GM12875 (cell line): ENCODE data around the gene SPRR4.

ENCODE experiments used
- H3K4me3 ChIP-seq: one replicate; pipeline ENCODE4 v1.5.1; 2011; ENCODE audit warnings: low read depth, low read length, control low read depth
- TF ChIP-seq, protein P1 (sequence below): IDR thresholded peaks from 2 replicates; pipeline ENCODE4 v1.5.1; 2011; ENCODE audit warnings: low read depth, mild to moderate bottlenecking, control low read depth, inconsistent platforms, low read length, moderate library complexity, borderline replicate concordance; ENCODE audit not compliant: insufficient read depth

Gene SPRR4

DNA sequence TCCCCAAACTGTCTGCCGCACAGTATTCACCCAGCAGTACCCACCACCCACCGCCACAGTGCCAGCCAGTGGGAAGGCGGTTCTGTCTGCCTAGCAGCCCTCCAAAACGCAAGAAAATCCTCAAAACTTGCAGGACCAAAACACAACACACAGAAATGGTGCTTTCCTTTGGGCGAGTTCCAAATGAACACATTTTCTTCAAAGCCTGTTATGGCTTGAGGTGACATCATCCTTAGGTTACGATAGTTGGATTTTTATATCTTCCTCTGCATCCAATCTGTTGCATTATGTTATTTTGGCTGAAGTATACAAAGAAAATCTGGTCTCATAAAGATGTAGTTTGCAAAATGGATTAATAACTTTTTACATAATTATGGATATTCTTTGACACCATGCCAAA is 22.7 kb downstream of the SPRR4 start:
- TF ChIP-seq, protein P1, sequence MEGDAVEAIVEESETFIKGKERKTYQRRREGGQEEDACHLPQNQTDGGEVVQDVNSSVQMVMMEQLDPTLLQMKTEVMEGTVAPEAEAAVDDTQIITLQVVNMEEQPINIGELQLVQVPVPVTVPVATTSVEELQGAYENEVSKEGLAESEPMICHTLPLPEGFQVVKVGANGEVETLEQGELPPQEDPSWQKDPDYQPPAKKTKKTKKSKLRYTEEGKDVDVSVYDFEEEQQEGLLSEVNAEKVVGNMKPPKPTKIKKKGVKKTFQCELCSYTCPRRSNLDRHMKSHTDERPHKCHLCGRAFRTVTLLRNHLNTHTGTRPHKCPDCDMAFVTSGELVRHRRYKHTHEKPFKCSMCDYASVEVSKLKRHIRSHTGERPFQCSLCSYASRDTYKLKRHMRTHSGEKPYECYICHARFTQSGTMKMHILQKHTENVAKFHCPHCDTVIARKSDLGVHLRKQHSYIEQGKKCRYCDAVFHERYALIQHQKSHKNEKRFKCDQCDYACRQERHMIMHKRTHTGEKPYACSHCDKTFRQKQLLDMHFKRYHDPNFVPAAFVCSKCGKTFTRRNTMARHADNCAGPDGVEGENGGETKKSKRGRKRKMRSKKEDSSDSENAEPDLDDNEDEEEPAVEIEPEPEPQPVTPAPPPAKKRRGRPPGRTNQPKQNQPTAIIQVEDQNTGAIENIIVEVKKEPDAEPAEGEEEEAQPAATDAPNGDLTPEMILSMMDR, result no peak
- H3K4me3 ChIP-seq, result no peak overlapping the region

DNA sequence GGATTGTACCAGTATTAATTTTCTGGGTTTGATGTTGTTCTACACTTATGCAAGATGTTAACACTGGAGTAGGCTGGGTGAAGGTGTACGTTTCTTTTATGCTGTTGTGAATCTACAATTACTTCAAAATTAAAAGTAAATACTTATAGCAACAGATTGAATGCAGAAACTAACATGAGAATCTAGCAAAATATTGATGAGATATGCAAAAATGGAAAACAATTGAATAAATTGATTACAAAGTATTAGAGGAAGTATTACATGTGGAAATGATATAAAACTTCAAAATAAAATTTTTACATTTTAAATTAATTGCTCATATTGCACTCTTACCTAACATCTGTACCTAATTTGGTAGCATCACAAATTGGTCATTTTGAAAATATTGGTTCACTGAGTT is 25.4 kb downstream of the SPRR4 start:
- H3K4me3 ChIP-seq, result no peak overlapping the region
- TF ChIP-seq, protein P1, result no peak

DNA sequence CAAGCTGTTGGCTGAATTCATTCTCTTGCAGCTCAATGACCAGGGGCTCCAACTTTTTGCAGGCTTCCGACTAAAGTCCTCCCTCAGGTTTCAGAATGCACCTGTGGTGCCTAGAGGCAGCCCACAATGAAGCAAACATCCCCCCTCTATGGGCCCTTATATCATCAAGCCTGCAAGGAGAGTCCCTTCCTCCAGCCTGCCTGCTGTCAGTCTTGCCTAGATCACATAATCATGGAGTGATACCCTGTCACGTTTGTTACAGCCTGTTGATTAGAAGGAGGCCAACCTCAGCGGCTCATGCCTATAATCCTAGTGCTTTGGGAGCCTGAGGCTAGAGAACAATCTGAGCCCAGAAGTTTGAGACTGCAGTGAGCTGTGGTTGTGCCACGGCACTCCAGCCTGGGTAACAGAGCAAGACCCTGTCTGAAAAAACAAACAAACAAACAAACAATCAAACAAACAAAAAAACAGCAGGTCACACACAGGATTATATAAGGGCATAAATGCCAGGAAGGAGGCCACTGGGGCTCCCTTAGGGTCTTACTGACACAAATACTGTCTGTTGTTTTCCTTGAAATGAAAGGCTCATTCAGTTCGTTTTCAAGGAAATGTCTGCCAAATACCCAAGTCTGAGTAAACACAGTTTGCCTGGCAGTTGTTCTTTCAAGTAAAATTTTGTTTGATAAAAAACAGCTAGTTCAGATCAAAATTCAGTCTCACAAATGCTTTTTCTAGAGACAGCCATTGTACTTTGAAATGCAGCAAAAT is 26.4 kb downstream of the SPRR4 start:
- H3K4me3 ChIP-seq, result no peak overlapping the region
- TF ChIP-seq, protein P1, result no peak

DNA sequence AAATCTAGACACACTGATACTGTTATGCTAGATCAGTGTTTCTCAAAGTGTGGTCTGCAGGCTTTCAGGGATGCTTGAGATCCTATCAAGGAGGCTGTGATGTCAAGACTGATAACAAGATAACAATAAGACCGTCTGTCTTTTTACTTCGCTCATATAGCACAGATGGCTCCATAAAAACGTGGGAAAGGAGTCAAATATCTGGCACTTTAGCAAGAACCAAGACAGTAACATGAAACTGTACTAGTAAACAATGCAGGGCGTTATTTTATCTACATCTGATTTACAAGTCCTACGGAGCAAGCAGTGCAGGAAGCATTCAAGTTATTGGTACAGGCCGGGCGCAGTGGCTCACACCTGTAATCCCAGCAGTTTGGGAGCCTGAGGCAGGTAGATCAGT is 27.5 kb downstream of the SPRR4 start:
- TF ChIP-seq, protein P1, result no peak
- no peak overlapping the region for H3K4me3 ChIP-seq

DNA sequence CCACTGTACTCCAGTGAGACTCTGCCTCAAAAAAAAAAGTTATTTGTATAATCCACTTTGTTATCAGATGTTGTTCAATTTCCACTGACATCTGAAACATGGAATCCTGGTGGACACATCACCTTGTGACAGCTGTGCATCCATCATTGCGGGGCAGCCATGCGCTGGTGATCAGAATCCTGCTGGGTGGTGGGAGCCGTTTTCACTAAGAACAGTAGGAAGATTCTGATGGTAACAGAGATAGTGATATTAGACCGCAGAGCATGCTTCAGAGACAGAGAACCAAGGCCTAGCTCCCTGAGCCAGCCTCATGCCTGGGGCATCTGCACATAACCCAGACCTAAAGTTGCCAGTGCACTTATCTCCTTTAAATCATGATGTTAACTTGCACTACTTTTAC is 28.0 kb downstream of the SPRR4 start:
- TF ChIP-seq, protein P1, result no peak
- H3K4me3 ChIP-seq, result no peak overlapping the region

DNA sequence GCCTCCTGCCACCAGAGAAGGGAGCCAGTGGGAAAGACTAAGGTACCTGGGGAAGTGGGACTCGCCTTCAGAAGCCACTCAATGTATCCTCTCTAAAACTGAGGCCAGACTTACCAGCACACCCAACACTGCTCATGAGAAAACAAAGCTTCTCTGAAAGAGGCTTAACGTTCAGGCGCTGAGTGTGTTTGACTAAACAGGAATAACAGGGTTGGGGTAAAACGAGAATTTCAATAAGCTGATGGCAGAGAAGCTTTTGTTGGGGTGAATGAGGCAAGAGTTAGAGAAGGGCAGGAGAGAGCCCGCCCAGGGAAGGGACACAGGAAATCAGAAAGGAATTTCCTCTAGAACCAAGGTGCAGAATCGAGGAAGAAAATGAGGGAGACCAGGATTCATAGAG is 29.4 kb downstream of the SPRR4 start:
- H3K4me3 ChIP-seq, result no peak overlapping the region
- TF ChIP-seq, protein P1, result no peak

DNA sequence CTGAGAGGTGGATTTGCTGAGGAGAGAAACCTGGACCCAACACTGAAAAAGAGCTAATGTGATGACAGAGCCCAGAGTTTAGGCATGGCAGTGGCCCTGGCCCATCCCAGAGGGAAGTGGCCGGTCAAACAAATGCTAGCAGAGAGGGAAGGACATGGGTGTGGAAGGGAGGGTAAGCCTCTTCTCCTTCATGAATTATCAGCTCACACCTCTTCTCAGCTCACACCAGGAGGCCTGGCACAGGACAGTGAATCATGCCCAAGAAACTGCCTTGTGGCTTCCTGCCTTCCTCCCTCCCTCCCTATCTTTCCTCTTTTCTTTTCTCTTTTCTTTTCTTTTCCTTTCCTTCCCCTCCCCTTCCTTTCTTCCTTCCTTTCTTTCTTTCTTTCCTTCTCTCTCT is 29.8 kb downstream of the SPRR4 start:
- TF ChIP-seq, protein P1, result no peak
- no peak overlapping the region for H3K4me3 ChIP-seq
